ENCODE data around the gene TTC9C. TPM values are rescaled to one million over a fixed set of nuclear protein-coding genes. Genes with fewer than 3 reads are reported as not detected.
"Not testable (repeated sequence)": the region's sequence is repeated elsewhere in the genome, so short reads cannot be mapped to it uniquely, and the experiment has no call there.

The TTC9C gene
- total and polyA plus RNA-seq, 2 of the 13 experiments (the other 11 are each of a cell fraction or from before 2014, with no cell fraction given) = 28.0 to 36.4 TPM

DNA sequence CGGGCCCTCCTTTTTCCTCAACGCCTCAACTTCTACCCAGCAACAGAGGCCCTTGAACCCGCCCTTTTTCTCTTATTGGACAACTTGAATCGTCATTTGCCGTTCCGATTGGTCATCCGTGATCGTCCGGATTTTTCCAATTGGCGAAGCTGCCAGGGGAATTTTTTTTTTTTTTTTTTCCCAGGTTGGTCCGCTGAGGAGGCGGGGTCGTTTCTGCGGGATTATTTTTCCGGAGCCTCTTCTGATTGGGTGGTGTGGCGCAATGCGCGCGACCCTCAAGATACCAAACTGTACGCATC, 465 bp upstream of the TTC9C start (continued):
- TF ChIP-seq ZNF816 (CRISPR knock-in tag; IDR thresholded peaks at IDR 0.05; ENCODE audit: borderline replicate concordance) (0 out of 2 replicates have a peak, but pooled peaks have one; percentile 2), ZSCAN20 (CRISPR knock-in tag; IDR thresholded peaks at IDR 0.05; ENCODE audit: borderline replicate concordance) (peak; percentile 47; the same call in 1 of the 2 replicates), CC2D1A (CRISPR knock-in tag; IDR thresholded peaks at IDR 0.05) (no peak), NFYC (CRISPR knock-in tag; IDR thresholded peaks at IDR 0.05) (peak; percentile 85), CEBPB (IDR thresholded peaks at IDR 0.05; ENCODE audit: borderline replicate concordance, low read depth, low read length) (0 out of 2 replicates have a peak, but pooled peaks have one; percentile 42), SALL2 (CRISPR knock-in tag; IDR thresholded peaks at IDR 0.05) (no peak), RBM39 (IDR thresholded peaks at IDR 0.05; ENCODE audit: low read depth, low read length, poor library complexity, severe bottlenecking) (peak; percentile 14), ZBTB7B (CRISPR knock-in tag; IDR thresholded peaks at IDR 0.05) (0 out of 2 replicates have a peak, but pooled peaks have one; percentile 4), SRSF1 (optimal IDR thresholded peaks at IDR 0.05; ENCODE audit: low read depth, low read length) (peak; percentile 21)
- TF ChIP-seq, protein P1, sequence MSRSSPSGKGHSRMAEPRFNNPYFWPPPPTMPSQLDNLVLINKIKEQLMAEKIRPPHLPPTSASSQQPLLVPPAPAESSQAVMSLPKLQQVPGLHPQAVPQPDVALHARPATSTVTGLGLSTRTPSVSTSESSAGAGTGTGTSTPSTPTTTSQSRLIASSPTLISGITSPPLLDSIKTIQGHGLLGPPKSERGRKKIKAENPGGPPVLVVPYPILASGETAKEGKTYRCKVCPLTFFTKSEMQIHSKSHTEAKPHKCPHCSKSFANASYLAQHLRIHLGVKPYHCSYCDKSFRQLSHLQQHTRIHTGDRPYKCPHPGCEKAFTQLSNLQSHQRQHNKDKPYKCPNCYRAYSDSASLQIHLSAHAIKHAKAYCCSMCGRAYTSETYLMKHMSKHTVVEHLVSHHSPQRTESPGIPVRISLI (CRISPR knock-in tag; IDR thresholded peaks at IDR 0.05; ENCODE audit: borderline replicate concordance) = peak; percentile 93
- TF ChIP-seq, protein P2, sequence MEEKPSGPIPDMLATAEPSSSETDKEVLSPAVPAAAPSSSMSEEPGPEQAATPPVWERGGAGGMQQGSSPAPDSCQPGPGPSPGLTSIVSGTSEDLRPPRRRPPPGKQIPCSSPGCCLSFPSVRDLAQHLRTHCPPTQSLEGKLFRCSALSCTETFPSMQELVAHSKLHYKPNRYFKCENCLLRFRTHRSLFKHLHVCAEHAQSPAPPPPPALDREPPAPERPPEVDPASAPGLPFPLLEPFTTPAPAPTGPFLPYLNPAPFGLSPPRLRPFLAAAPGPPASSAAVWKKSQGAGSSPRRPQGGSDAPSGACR (CRISPR knock-in tag; IDR thresholded peaks at IDR 0.05) = 0 out of 2 replicates have a peak, but pooled peaks have one; percentile 14

DNA sequence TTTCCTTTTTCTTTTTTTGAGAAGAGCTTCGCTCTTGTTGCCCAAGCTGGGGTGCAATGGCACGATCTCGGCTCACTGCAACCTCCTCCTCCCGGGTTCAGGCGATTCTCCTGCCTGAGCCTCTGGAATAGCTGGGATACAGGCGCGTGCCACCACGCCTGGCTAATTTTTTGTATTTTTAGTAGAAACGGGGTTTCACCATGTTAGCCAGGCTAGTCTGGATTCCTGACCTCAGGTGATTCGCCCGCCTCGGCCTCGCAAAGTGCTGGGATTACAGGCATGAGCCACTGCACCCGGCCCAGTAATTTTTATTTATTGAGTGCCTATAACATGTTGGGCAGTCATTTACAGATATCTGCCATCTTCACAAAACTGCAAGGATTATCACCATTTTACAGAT, 1.8 kb downstream of the TTC9C start:
- FAIRE-seq; H3K9ac ChIP-seq (ENCODE audit: insufficient read depth, low read depth, low read length); ATAC-seq; BruUV-seq (replicated peaks); H3K27me3 ChIP-seq (ENCODE audit: control insufficient read depth in 1 of 2, insufficient read depth in 2 of 2, low read length in 2 of 2); H3K9me3 ChIP-seq (ENCODE audit: low read length); CTCF ChIA-PET (ENCODE audit: low intra/inter-chr PET ratio, low total read pairs); in situ Hi-C loops (cut with HindIII; ENCODE audit: extremely low pct_ligation_motif_present, low pct_unique_long_range_greater_than_20kb); DNase-seq (ENCODE audit: low spot score); H3K36me3 ChIP-seq (replicated peaks in 1 of 2; ENCODE audit: control insufficient read depth in 1 of 2, insufficient read depth in 2 of 2, low read length in 2 of 2); H2AFZ ChIP-seq (ENCODE audit: low read length); H3K27ac ChIP-seq (ENCODE audit: extremely low read length, insufficient read depth, low read length): not testable (repeated sequence)
- 95% methylated on average over 14 of the region's 14 CpGs for WGBS (ENCODE audit: low lambda C conversion rate)
- Histone ChIP-seq H3K4me2 (ENCODE audit: low read depth, low read length) (peak overlapping the region; percentile 91), H3K79me2 (ENCODE audit: insufficient read depth, low read length) (peaks cover 41% of the 10 kb centered on the region), H3K4me3 (replicated peaks in 1 of 3; ENCODE audit: insufficient read depth in 1 of 3, low read depth in 2 of 3, low read length in 3 of 3) (peak overlapping the region in 1 of 3 experiments; percentile 94; a peak in 1 of 6 replicates), H3K4me1 (ENCODE audit: insufficient read depth, low read length) (peaks cover 18% of the 10 kb centered on the region), H4K20me1 (ENCODE audit: insufficient read depth, low read length) (peaks cover 17% of the 10 kb centered on the region)
- intact Hi-C loops (cut with micrococcal nuclease; ENCODE audit: unreplicated experiment) = loop anchor here (5.0 kb wide), 1 partner anchor 132 kb away; no protein-coding TSS in a partner anchor
- POLR2A ChIA-PET = interaction anchor here (0.9 to 5.7 kb wide), 5 partner anchors 24 to 129 kb away, joined by 3 to 129 read pairs (median 6); partner anchors contain the start of genes MTA2, STX5, TMEM179B and WDR74
